Breast epithelium (tissue), 4 donors: ENCODE measurements around the gene NBAS. TPM values are rescaled to one million over a fixed set of nuclear protein-coding genes. Genes with fewer than 3 reads are reported as not detected.

Experiments
- DNase-seq, 2 donors: peaks; one replicate each; pipeline ENCODE4 v3.0.0-alpha.2; 2019; ENCODE audit warnings: low spot score in 2 of 2
- H3K27ac ChIP-seq, 2 donors: fragments of 200-600 bp; sonication (generic) in 1 of 2; one replicate each; pipeline ENCODE4 v1.5.1; 2016 to 2019; ENCODE audit warnings: mild to moderate bottlenecking in 1 of 2
- H3K27me3 ChIP-seq, 2 donors: fragments of 200-600 bp; sonication (generic) in 1 of 2; one replicate each; pipeline versions ENCODE4 v1.5.1 to v1.6.0; 2017 to 2019; ENCODE audit warnings: control low read depth in 1 of 2, mild to moderate bottlenecking in 1 of 2
- H3K36me3 ChIP-seq: fragments of 200-600 bp; one replicate; pipeline ENCODE4 v1.5.1; 2019
- H3K4me1 ChIP-seq, 2 donors: fragments of 200-600 bp; sonication (generic); one replicate each; pipeline ENCODE4 v1.5.1; 2016 to 2019; ENCODE audit warnings: control low read depth in 1 of 2
- H3K4me3 ChIP-seq, 3 donors: fragments of 200-600 bp; sonication (generic); 1 replicate in 2 of 3; 2 replicates in 1 of 3; pipeline ENCODE4 v1.5.1; 2016 to 2019; ENCODE audit warnings: mild to moderate bottlenecking in 3 of 3, moderate library complexity in 2 of 3
- H3K9me3 ChIP-seq, 2 donors: fragments of 200-600 bp; sonication (generic) in 1 of 2; one replicate each; pipeline ENCODE4 v1.5.1; 2016 to 2019; ENCODE audit warnings: control low read depth in 1 of 2
- CTCF ChIP-seq, 3 donors: fragments of 450-650 bp; IDR thresholded peaks; one replicate each; pipeline ENCODE4 v1.5.1; 2016 to 2017; ENCODE audit warnings: antibody characterized with exemption in 3 of 3, mild to moderate bottlenecking in 3 of 3, moderate library complexity in 3 of 3
- POLR2A ChIP-seq: fragments of 450-650 bp; IDR thresholded peaks from one replicate; pipeline ENCODE4 v1.6.1; 2016; ENCODE audit warnings: antibody characterized with exemption, mild to moderate bottlenecking, moderate library complexity
- POLR2AphosphoS5 ChIP-seq, 3 donors: sonication (generic); formaldehyde crosslinking; IDR thresholded peaks; one replicate each; pipeline ENCODE4 v1.6.1; 2017; ENCODE audit warnings: antibody characterized with exemption in 3 of 3
- intact Hi-C: fragments of 100-400 bp; cut with DNase I; formaldehyde crosslinking; loops from one replicate; pipeline ENCODE4 v1.15.1; 2023; ENCODE audit warnings: low total_unique reads
- total RNA-seq, 3 donors: library from RNA; depleted of rRNA; stranded (reverse); fragments of >200 nt; gene quantifications; one replicate each; pipeline ENCODE4 v1.1.0, GENCODE V29; 2016

NBAS gene
- total RNA-seq, 3 donors from 2014 or later: 44.9 to 59.1 (median 45.1) TPM

- H3K36me3 ChIP-seq: peaks cover 7% of the 10 kb centered on the region
- intact Hi-C loops: loop anchor here (10.0 kb wide), 1 partner anchor 1744 kb away; no protein-coding TSS in a partner anchor
- no peak overlapping the region for H3K27ac ChIP-seq
- H3K9me3 ChIP-seq: no peaks in the 10 kb centered on the region
- no peak for TF ChIP-seq POLR2AphosphoS5 (IDR thresholded peaks at IDR 0.05)
- no peak for TF ChIP-seq CTCF (IDR thresholded peaks at IDR 0.05)
- no peak for TF ChIP-seq POLR2A
- no peak overlapping the region for H3K4me3 ChIP-seq
- DNase-seq: no peak
- H3K4me1 ChIP-seq: no peaks in the 10 kb centered on the region
- no peaks in the 10 kb centered on the region for H3K27me3 ChIP-seq
Measured at GRCh38 chr2:15388406-15389325, 172.5 kb downstream of the NBAS start.

- intact Hi-C loops: loop anchor here (10.0 kb wide), 1 partner anchor 1740 kb away; no protein-coding TSS in a partner anchor
- TF ChIP-seq CTCF (IDR thresholded peaks at IDR 0.05) (no peak), POLR2A (no peak), POLR2AphosphoS5 (IDR thresholded peaks at IDR 0.05) (no peak)
- DNase-seq: no peak
- Histone ChIP-seq H3K36me3 (peaks cover 2% of the 10 kb centered on the region), H3K27ac (no peak overlapping the region), H3K9me3 (no peaks in the 10 kb centered on the region), H3K27me3 (no peaks in the 10 kb centered on the region), H3K4me1 (no peaks in the 10 kb centered on the region), H3K4me3 (no peak overlapping the region)
Measured at GRCh38 chr2:15385184-15385583, 175.9 kb downstream of the NBAS start.

GRCh38 chr2:15383695-15384350 lies 177.3 kb downstream of the NBAS start:
- H3K9me3 ChIP-seq: no peaks in the 10 kb centered on the region
- no peak overlapping the region for H3K4me3 ChIP-seq
- no peaks in the 10 kb centered on the region for H3K4me1 ChIP-seq
- H3K27me3 ChIP-seq: no peaks in the 10 kb centered on the region
- TF ChIP-seq POLR2A (no peak), CTCF (IDR thresholded peaks at IDR 0.05) (no peak)
- H3K36me3 ChIP-seq: no peaks in the 10 kb centered on the region
- intact Hi-C loops: loop anchor here (10.0 kb wide), 1 partner anchor 1739 kb away; no protein-coding TSS in a partner anchor
- H3K27ac ChIP-seq: no peak overlapping the region
- no peak for DNase-seq

GRCh38 chr2:15378148-15378908 lies 182.8 kb downstream of the NBAS start:
- no peaks in the 10 kb centered on the region for H3K36me3 ChIP-seq
- no peak overlapping the region for H3K27ac ChIP-seq
- H3K9me3 ChIP-seq: no peaks in the 10 kb centered on the region
- no peaks in the 10 kb centered on the region for H3K4me1 ChIP-seq
- DNase-seq: no peak
- intact Hi-C loops: no loop called here
- H3K27me3 ChIP-seq: no peaks in the 10 kb centered on the region
- no peak for TF ChIP-seq CTCF (IDR thresholded peaks at IDR 0.05)
- no peak for TF ChIP-seq POLR2A
- no peak for TF ChIP-seq POLR2AphosphoS5 (IDR thresholded peaks at IDR 0.05)
- no peak overlapping the region for H3K4me3 ChIP-seq
